ENCODE results near the gene PDE11A. TPM values are rescaled to one million over a fixed set of nuclear protein-coding genes. Genes with fewer than 3 reads are reported as not detected.

PDE11A gene
- total RNA-seq, 1 donor from 2014 or later = 0.75 TPM

GRCh38 chr2:177575358-177575757, 497.2 kb downstream of the PDE11A start:
- Histone ChIP-seq H3K27ac (no peak overlapping the region), H3K9me3 (no peaks in the 10 kb centered on the region), H3K27me3 (no peaks in the 10 kb centered on the region), H3K36me3 (no peaks in the 10 kb centered on the region), H3K4me3 (no peak overlapping the region), H3K4me1 (no peaks in the 10 kb centered on the region)
- TF ChIP-seq CTCF (IDR thresholded peaks at IDR 0.05) = no peak
- intact Hi-C loops (cut with DNase I) = no loop called here
- no peak for DNase-seq (ENCODE audit: low spot score in 2 of 2)

- DNase-seq (ENCODE audit: low spot score in 2 of 2) = no peak
- Histone ChIP-seq H3K27ac (no peak overlapping the region), H3K4me1 (no peaks in the 10 kb centered on the region), H3K9me3 (no peaks in the 10 kb centered on the region), H3K27me3 (no peaks in the 10 kb centered on the region), H3K4me3 (no peak overlapping the region), H3K36me3 (no peaks in the 10 kb centered on the region)
- no peak for TF ChIP-seq CTCF (IDR thresholded peaks at IDR 0.05)
- intact Hi-C loops (cut with DNase I) = no loop called here
These were observed 498.2 kb downstream of the PDE11A start for GRCh38 chr2:177574356-177574755.

Other genes starting within 250 kb of the PDE11A start
- 2.8 TPM for gene RBM45, start 39.7 kb upstream of the PDE11A start, total RNA-seq
- 1.4 TPM for gene OSBPL6, start 121.7 kb upstream of the PDE11A start, total RNA-seq